Esophagus muscularis mucosa (tissue), 4 donors: ENCODE measurements around the gene PTMA.

ENCODE experiments used
- EP300 ChIP-seq: sonication (generic); formaldehyde crosslinking; IDR thresholded peaks from one replicate; pipeline ENCODE4 v1.6.1; 2017; ENCODE audit warnings: antibody characterized with exemption
- POLR2A ChIP-seq: fragments of 450-650 bp; IDR thresholded peaks from one replicate; pipeline ENCODE4 v1.6.1; 2017; ENCODE audit warnings: antibody characterized with exemption, moderate library complexity, mild to moderate bottlenecking, low read depth
- POLR2AphosphoS5 ChIP-seq, 2 donors: sonication (generic); formaldehyde crosslinking; IDR thresholded peaks; one replicate each; pipeline ENCODE4 v1.6.1; 2017; ENCODE audit warnings: antibody characterized with exemption in 2 of 2
- TF ChIP-seq, protein P1 (sequence below), 3 experiments: fragments of 200-600 bp in 2 of 3; fragments of 450-650 bp in 1 of 3; sonication (generic) in 2 of 3; IDR thresholded peaks; one replicate each; pipeline ENCODE4 v1.5.1; 2017 to 2019; ENCODE audit warnings: antibody characterized with exemption in 3 of 3, mild to moderate bottlenecking in 2 of 3, moderate library complexity in 1 of 3

DNA sequence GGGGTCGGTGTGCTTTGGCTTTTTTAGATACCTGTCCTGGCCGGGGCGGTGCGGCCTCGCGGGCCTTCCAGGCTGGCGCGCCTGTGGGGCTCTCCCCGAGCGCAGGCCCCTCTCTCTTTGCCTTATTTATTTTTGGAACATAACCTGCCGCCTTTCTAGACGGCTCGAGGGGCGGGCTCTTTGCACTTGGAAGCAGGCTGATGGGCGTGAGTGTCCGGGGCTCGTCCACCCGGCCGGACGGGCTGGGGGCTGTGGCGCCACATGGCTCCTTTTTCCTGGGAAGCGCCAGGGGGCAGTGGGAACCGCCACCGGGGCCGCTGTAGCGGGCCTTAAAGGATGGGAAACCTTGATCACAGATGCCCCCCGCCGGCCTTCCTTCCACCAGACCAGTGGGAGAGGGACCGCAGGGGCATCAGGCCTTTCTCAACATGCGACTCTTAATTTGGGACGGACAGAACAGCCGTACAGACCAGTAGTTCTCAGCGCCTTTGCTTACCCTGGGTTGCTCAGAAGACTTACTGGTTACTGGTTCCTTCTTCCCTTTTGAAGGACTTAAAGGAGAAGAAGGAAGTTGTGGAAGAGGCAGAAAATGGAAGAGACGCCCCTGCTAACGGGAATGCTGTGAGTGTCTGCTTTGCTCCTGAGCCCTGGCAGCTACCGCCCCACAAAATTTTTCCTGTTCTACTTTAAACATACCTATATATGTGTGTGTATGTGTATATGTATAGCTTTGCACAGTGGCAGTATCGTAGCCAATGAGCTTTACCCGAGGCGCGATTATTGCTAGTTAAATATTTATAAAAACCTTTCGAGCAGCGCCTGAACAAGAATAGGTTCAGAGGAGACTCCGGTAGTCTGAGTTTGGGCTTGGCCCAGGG, 2.7 kb downstream of the PTMA start:
- TF ChIP-seq POLR2A (no peak), EP300 (no peak), POLR2AphosphoS5 (IDR thresholded peaks at IDR 0.05) (no peak)
- TF ChIP-seq, protein P1, sequence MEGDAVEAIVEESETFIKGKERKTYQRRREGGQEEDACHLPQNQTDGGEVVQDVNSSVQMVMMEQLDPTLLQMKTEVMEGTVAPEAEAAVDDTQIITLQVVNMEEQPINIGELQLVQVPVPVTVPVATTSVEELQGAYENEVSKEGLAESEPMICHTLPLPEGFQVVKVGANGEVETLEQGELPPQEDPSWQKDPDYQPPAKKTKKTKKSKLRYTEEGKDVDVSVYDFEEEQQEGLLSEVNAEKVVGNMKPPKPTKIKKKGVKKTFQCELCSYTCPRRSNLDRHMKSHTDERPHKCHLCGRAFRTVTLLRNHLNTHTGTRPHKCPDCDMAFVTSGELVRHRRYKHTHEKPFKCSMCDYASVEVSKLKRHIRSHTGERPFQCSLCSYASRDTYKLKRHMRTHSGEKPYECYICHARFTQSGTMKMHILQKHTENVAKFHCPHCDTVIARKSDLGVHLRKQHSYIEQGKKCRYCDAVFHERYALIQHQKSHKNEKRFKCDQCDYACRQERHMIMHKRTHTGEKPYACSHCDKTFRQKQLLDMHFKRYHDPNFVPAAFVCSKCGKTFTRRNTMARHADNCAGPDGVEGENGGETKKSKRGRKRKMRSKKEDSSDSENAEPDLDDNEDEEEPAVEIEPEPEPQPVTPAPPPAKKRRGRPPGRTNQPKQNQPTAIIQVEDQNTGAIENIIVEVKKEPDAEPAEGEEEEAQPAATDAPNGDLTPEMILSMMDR (IDR thresholded peaks at IDR 0.05): peak in 1 of 3 experiments; percentile 16
